ENCODE results near the gene FLNB. TPM values are rescaled to one million over a fixed set of nuclear protein-coding genes. Genes with fewer than 3 reads are reported as not detected.

Gene FLNB
- total RNA-seq, 2 experiments from 2014 or later, result 26.3 to 28.4 TPM

- ATAC-seq, result no peak
- intact Hi-C loops (cut with micrococcal nuclease), result loop anchor here (10.0 kb wide), 1 partner anchor 92 kb away; no protein-coding TSS in a partner anchor
- Mint-ChIP-seq H3K27ac (no peak overlapping the region), H3K4me1 (ENCODE audit: low read depth) (peaks cover 44% of the 10 kb centered on the region), H3K9me3 (no peaks in the 10 kb centered on the region), H3K36me3 (ENCODE audit: low read depth) (no peaks in the 10 kb centered on the region), H3K4me3 (no peak overlapping the region), H3K27me3 (no peaks in the 10 kb centered on the region)
- CTCF ChIA-PET, result interaction anchor here (1.1 to 2.5 kb wide), 5 partner anchors 28 to 205 kb away, joined by 3 to 8 read pairs (median 5); no protein-coding TSS in a partner anchor
- POLR2A ChIA-PET, result no interaction called here
- no peak for TF ChIP-seq CTCF (IDR thresholded peaks at IDR 0.05)
- DNase-seq, result no peak
These were observed 4.1 kb downstream of the FLNB start for GRCh38 chr3:58012302-58012701.

- TF ChIP-seq CTCF (IDR thresholded peaks at IDR 0.05), result no peak
- intact Hi-C loops (cut with micrococcal nuclease), result loop anchor here (10.0 kb wide), 1 partner anchor 92 kb away; no protein-coding TSS in a partner anchor
- ATAC-seq, result no peak
- Mint-ChIP-seq H3K9me3 (no peaks in the 10 kb centered on the region), H3K4me3 (no peak overlapping the region), H3K36me3 (ENCODE audit: low read depth) (peaks cover 1% of the 10 kb centered on the region), H3K4me1 (ENCODE audit: low read depth) (peaks cover 49% of the 10 kb centered on the region), H3K27me3 (no peaks in the 10 kb centered on the region), H3K27ac (no peak overlapping the region)
- ChIA-PET POLR2A (interaction anchor here (0.5 kb wide), 1 partner anchor 9 kb away, joined by 3 read pairs; no protein-coding TSS in a partner anchor), CTCF (interaction anchor here (0.9 to 2.5 kb wide), 7 partner anchors 10 to 165 kb away, joined by 3 to 12 read pairs (median 5); no protein-coding TSS in a partner anchor)
- no peak for DNase-seq
These were observed 4.9 kb downstream of the FLNB start for GRCh38 chr3:58013099-58013498.

GRCh38 chr3:58013973-58014649 lies 5.9 kb downstream of the FLNB start:
- no peak for TF ChIP-seq CTCF (IDR thresholded peaks at IDR 0.05)
- DNase-seq (no peak), ATAC-seq (no peak)
- H3K4me1 Mint-ChIP-seq (ENCODE audit: low read depth), result peaks cover 52% of the 10 kb centered on the region
- H3K27ac Mint-ChIP-seq, result no peak overlapping the region
- H3K9me3 Mint-ChIP-seq, result no peaks in the 10 kb centered on the region
- H3K27me3 Mint-ChIP-seq, result no peaks in the 10 kb centered on the region
- intact Hi-C loops (cut with micrococcal nuclease), result loop anchor here (10.0 kb wide), 1 partner anchor 91 kb away; no protein-coding TSS in a partner anchor
- peaks cover 1% of the 10 kb centered on the region for H3K36me3 Mint-ChIP-seq (ENCODE audit: low read depth)
- ChIA-PET POLR2A (interaction anchor here (0.6 kb wide), 1 partner anchor 40 kb away, joined by 4 read pairs; no protein-coding TSS in a partner anchor), CTCF (interaction anchor here (2.1 to 2.2 kb wide), 3 partner anchors 9 to 164 kb away, joined by 4 to 12 read pairs (median 8); no protein-coding TSS in a partner anchor)
- H3K4me3 Mint-ChIP-seq, result no peak overlapping the region

- Mint-ChIP-seq H3K9me3 (no peaks in the 10 kb centered on the region), H3K36me3 (ENCODE audit: low read depth) (peaks cover 1% of the 10 kb centered on the region), H3K4me3 (no peak overlapping the region), H3K4me1 (ENCODE audit: low read depth) (peaks cover 56% of the 10 kb centered on the region), H3K27ac (no peak overlapping the region), H3K27me3 (no peaks in the 10 kb centered on the region)
- ChIA-PET POLR2A (no interaction called here), CTCF (interaction anchor here (1.3 kb wide), 1 partner anchor 104 kb away, joined by 5 read pairs; no protein-coding TSS in a partner anchor)
- DNase-seq, result no peak
- intact Hi-C loops (cut with micrococcal nuclease), result loop anchor here (10.0 kb wide), 1 partner anchor 89 kb away; no protein-coding TSS in a partner anchor
- ATAC-seq, result no peak
- TF ChIP-seq CTCF (IDR thresholded peaks at IDR 0.05), result no peak
These were observed 7.3 kb downstream of the FLNB start for GRCh38 chr3:58015520-58015915.

- H3K4me3 Mint-ChIP-seq, result no peak overlapping the region
- ATAC-seq (no peak), DNase-seq (no peak)
- no peaks in the 10 kb centered on the region for H3K9me3 Mint-ChIP-seq
- H3K4me1 Mint-ChIP-seq (ENCODE audit: low read depth), result peaks cover 56% of the 10 kb centered on the region
- no peaks in the 10 kb centered on the region for H3K27me3 Mint-ChIP-seq
- no peak overlapping the region for H3K27ac Mint-ChIP-seq
- H3K36me3 Mint-ChIP-seq (ENCODE audit: low read depth), result peaks cover 1% of the 10 kb centered on the region
- CTCF ChIA-PET, result interaction anchor here (1.1 kb wide), 2 partner anchors 9 to 161 kb away, joined by 3 to 4 read pairs; no protein-coding TSS in a partner anchor
- intact Hi-C loops (cut with micrococcal nuclease), result loop anchor here (10.0 kb wide), 1 partner anchor 88 kb away; no protein-coding TSS in a partner anchor
- no peak for TF ChIP-seq CTCF (IDR thresholded peaks at IDR 0.05)
- POLR2A ChIA-PET, result interaction anchor here (1.1 kb wide), 1 partner anchor 15 kb away, joined by 4 read pairs; no protein-coding TSS in a partner anchor
These were observed 8.5 kb downstream of the FLNB start for GRCh38 chr3:58016710-58017109.
